T-cell (primary cell): Measurements from ENCODE around the gene ANO9. TPM values are rescaled to one million over a fixed set of nuclear protein-coding genes. Genes with fewer than 3 reads are reported as not detected.
A peak's percentile ranks its signal among the peaks of the same experiment; 100 is the strongest.

Experiments used
- ATAC-seq, 4 experiments: fragments of 200-7000 bp in 3 of 4; fragments of 150-1000 bp in 1 of 4; cut with Tn5 transposase; replicated peaks in 1 of 4; 1 replicate in 3 of 4; 2 replicates in 1 of 4; pipeline ENCODE4 v1.10.0; 2021; ENCODE audit warnings: moderate library complexity in 3 of 4, mild to moderate bottlenecking in 2 of 4, moderate number of reproducible peaks in 1 of 4
- CTCF ChIA-PET, 2 donors: fragments of 300-600 bp; sonication (Branson Sonifier 250); formaldehyde crosslinking; loops; one replicate each; lab custom pipeline; 2022; ENCODE audit warnings: antibody characterized with exemption in 2 of 2; lab: Charles Lee
- POLR2A ChIA-PET, 2 donors: fragments of 300-600 bp; sonication (Branson Sonifier 250); formaldehyde crosslinking; loops; one replicate each; lab custom pipeline; 2022; ENCODE audit warnings: antibody characterized with exemption in 2 of 2; lab: Charles Lee
- DNase-seq, 35 experiments: peaks; one replicate each; pipeline versions ENCODE4 v3.0.0 to v3.0.0-alpha.2; 2013 to 2023
- H3K27ac ChIP-seq: one replicate; pipeline ENCODE4 v1.5.1; 2013; ENCODE audit warnings: low read length
- H3K27me3 ChIP-seq, 2 experiments: replicated peaks in 1 of 2; 1 replicate in 1 of 2; 2 replicates in 1 of 2; pipeline versions ENCODE4 v1.6.1 to v1.7.0; 2013; ENCODE audit warnings: low read length in 1 of 2, mixed read lengths in 1 of 2; ENCODE audit not compliant: control insufficient read depth in 2 of 2, insufficient read depth in 2 of 2; ENCODE audit errors: extremely low read depth in 1 of 2
- H3K36me3 ChIP-seq, 2 donors: 1 replicate in 1 of 2; 2 replicates in 1 of 2; pipeline versions ENCODE4 v1.6.1 to v1.7.0; 2013; ENCODE audit warnings: low read length in 1 of 2; ENCODE audit not compliant: control insufficient read depth in 2 of 2, insufficient read depth in 1 of 2; ENCODE audit errors: extremely low read depth in 1 of 2
- H3K4me1 ChIP-seq, 2 experiments: 1 replicate in 1 of 2; 2 replicates in 1 of 2; pipeline versions ENCODE4 v1.6.1 to v1.7.0; 2013; ENCODE audit warnings: low read length in 2 of 2, mixed read lengths in 1 of 2; ENCODE audit not compliant: insufficient read depth in 2 of 2, control insufficient read depth in 1 of 2; ENCODE audit errors: extremely low read depth in 1 of 2
- H3K4me3 ChIP-seq, 2 donors: 1 replicate in 1 of 2; 2 replicates in 1 of 2; pipeline versions ENCODE4 v1.5.1 to v1.7.0; 2013; ENCODE audit warnings: mild to moderate bottlenecking in 2 of 2, low read length in 1 of 2, moderate library complexity in 1 of 2; ENCODE audit not compliant: control insufficient read depth in 1 of 2; ENCODE audit errors: extremely low read depth in 1 of 2
- H3K9me3 ChIP-seq: 2 replicates; pipeline ENCODE4 v1.7.0; 2013
- H3K27ac Mint-ChIP-seq, 2 donors: one replicate each; pipeline ENCODE4 v1.8.0; 2020 to 2021; ENCODE audit warnings: mild to moderate bottlenecking in 2 of 2, mixed read lengths in 2 of 2
- H3K27me3 Mint-ChIP-seq, 2 donors: one replicate each; pipeline ENCODE4 v1.8.0; 2021 to 2022; ENCODE audit warnings: mixed read lengths in 2 of 2
- H3K36me3 Mint-ChIP-seq: one replicate; pipeline ENCODE4 v1.8.0; 2021; ENCODE audit warnings: mixed read lengths
- H3K4me1 Mint-ChIP-seq, 3 donors: one replicate each; pipeline ENCODE4 v1.8.0; 2020 to 2022; ENCODE audit warnings: mixed read lengths in 3 of 3, mild to moderate bottlenecking in 1 of 3
- H3K4me3 Mint-ChIP-seq, 3 donors: one replicate each; pipeline ENCODE4 v1.8.0; 2020 to 2022; ENCODE audit warnings: mild to moderate bottlenecking in 3 of 3, mixed read lengths in 3 of 3, moderate library complexity in 3 of 3
- H3K9me3 Mint-ChIP-seq, 3 donors: one replicate each; pipeline ENCODE4 v1.8.0; 2020 to 2022; ENCODE audit warnings: mixed read lengths in 3 of 3
- WGBS: methylation state at CpG from one replicate; pipeline ENCODE4 v1.1.5; 2013; ENCODE audit warnings: missing lambda C conversion rate; ENCODE audit not compliant: insufficient coverage; 5-methylcytosine and 5-hydroxymethylcytosine counted together
- total RNA-seq, 35 experiments: library from RNA in 6 of 35; stranded (reverse) in 6 of 35; fragments of 120-200 nt in 1 of 35; gene quantifications; one replicate each; pipeline versions ENCODE4 v1.2.1 to v1.2.4 and lab custom pipeline; 2013 to 2026

Gene ANO9
- total RNA-seq, 5 donors from 2014 or later (not counting 1 experiment from before 2014, with no cell fraction given): 103 to 128 (median 120) TPM

DNA sequence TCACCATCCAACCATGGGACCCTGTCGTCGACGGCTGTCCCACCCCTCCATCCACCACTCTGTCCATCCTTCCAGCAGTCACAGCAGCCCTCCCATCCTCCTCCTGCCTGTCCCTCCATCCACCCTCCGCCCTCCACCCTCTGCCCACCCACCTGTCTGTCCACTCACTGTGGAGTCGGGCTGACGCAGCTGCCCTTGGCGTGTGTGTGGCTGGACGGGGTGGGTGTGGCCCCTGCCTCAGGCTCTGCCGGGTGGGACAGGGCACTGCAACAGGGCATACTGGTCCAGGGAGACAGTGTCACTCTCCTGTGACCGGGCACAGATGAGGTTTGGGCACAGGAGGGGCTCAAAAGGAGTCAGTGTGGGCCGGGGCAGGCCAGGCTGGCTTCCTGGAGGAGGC is 45.9 kb downstream of the ANO9 start:
- Mint-ChIP-seq H3K27ac (no peak overlapping the region), H3K4me3 (peak overlapping the region in 1 of 3 donors; percentile 58), H3K9me3 (no peaks in the 10 kb centered on the region), H3K27me3 (peaks cover 0 to 9% of the 10 kb centered on the region in 2 donors), H3K4me1 (peaks cover 0 to 5% (median 2%) of the 10 kb centered on the region in 3 donors), H3K36me3 (no peaks in the 10 kb centered on the region)
- H3K27ac ChIP-seq: no peak overlapping the region
- ChIA-PET POLR2A (interaction anchor here in 1 of 2 donors (1.5 kb wide), 1 partner anchor 11 kb away, joined by 4 read pairs; no protein-coding TSS in a partner anchor), CTCF (interaction anchor here in 1 of 2 donors (0.9 to 1.8 kb wide), 2 partner anchors 11 to 145 kb away, joined by 3 to 7 read pairs; no protein-coding TSS in a partner anchor)
- WGBS: 86% methylated on average over 8 of the region's 11 CpGs
- DNase-seq (no peak), ATAC-seq (no peak)
- no peaks in the 10 kb centered on the region for H3K9me3 ChIP-seq
- H3K4me1 ChIP-seq: peaks cover 0 to 19% of the 10 kb centered on the region in 2 experiments
- H3K4me3 ChIP-seq: no peak overlapping the region
- no peaks in the 10 kb centered on the region for H3K36me3 ChIP-seq
- peaks cover 0 to 42% of the 10 kb centered on the region in 2 experiments for H3K27me3 ChIP-seq

DNA sequence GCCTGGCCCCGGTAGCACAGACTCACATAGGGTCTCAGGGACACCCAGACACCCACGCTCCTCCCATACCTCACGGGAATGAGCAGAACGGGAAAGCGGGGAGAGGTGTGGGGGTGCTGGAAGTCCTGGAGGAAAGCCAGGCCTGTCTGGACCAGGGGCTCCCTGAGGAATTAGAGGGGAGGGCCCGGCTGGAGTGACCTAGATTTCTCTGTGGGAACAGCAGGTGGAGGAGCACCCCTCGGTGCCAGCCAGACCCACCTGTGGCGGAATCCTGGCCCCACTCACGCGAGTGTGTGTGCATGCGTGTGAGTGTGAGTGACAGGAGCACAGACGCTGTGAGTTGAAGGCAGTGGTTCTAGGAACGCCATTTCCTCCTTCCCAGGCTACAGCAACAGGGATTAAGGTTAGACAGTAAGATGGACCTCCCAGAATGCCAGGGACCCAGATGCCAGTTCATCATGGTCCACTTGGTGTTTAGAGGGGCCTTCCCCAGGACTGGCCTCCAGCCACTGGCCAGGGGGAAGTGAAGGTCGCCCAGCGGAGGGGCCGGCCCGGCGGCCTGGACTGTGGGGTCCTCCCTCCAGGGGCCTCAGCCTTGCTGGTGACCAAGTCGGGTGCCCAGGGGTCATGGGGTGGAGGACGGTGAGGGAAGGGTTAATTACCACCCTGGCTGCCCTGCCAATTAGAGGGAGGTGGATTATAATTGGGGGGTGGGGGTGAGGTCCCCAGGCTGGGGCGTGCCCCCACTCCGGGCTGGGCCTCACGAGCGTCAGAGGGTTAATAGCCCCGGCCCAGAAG is 46.8 kb downstream of the ANO9 start:
- H3K36me3 ChIP-seq: no peaks in the 10 kb centered on the region
- peaks cover 0 to 5% (median 2%) of the 10 kb centered on the region in 3 donors for H3K4me1 Mint-ChIP-seq
- no peaks in the 10 kb centered on the region for H3K9me3 ChIP-seq
- no peak overlapping the region for H3K4me3 Mint-ChIP-seq
- H3K4me1 ChIP-seq: peaks cover 0 to 19% of the 10 kb centered on the region in 2 experiments
- 90% methylated on average over 10 of the region's 25 CpGs for WGBS
- no peak overlapping the region for H3K27ac ChIP-seq
- ChIA-PET CTCF (no interaction called here), POLR2A (no interaction called here)
- H3K9me3 Mint-ChIP-seq: no peaks in the 10 kb centered on the region
- H3K27me3 Mint-ChIP-seq: peaks cover 0 to 9% of the 10 kb centered on the region in 2 donors
- H3K27ac Mint-ChIP-seq: no peak overlapping the region
- H3K4me3 ChIP-seq: no peak overlapping the region
- no peaks in the 10 kb centered on the region for H3K36me3 Mint-ChIP-seq
- ATAC-seq: no peak
- H3K27me3 ChIP-seq: peaks cover 0 to 40% of the 10 kb centered on the region in 2 experiments
- no peak for DNase-seq

GRCh38 chr11:394034-394857 is 47.6 kb downstream of the ANO9 start, which contains the start of gene PKP3:
PKP3 (plus strand) TSS chr11:394209; CDS start chr11:394293, 84 bp downstream.
- ATAC-seq (no peak), DNase-seq (no peak)
- POLR2A ChIA-PET: no interaction called here
- no peaks in the 10 kb centered on the region for H3K9me3 Mint-ChIP-seq
- Histone ChIP-seq H3K4me3 (no peak within 1 kb of the TSS), H3K36me3 (no peaks in the 10 kb centered on the region), H3K9me3 (no peaks in the 10 kb centered on the region), H3K4me1 (peaks cover 0 to 19% of the 10 kb centered on the region in 2 experiments), H3K27me3 (peaks cover 0 to 33% of the 10 kb centered on the region in 2 experiments), H3K27ac (no peak within 1 kb of the TSS)
- H3K36me3 Mint-ChIP-seq: no peaks in the 10 kb centered on the region
- peaks cover 0 to 4% of the 10 kb centered on the region in 2 donors for H3K27me3 Mint-ChIP-seq
- no peak within 1 kb of the TSS for H3K27ac Mint-ChIP-seq
- H3K4me3 Mint-ChIP-seq: no peak within 1 kb of the TSS
- H3K4me1 Mint-ChIP-seq: peaks cover 0 to 2% (median 0%) of the 10 kb centered on the region in 3 donors
- 85% methylated on average over 44 of the region's 57 CpGs for WGBS
- CTCF ChIA-PET: no interaction called here

DNA sequence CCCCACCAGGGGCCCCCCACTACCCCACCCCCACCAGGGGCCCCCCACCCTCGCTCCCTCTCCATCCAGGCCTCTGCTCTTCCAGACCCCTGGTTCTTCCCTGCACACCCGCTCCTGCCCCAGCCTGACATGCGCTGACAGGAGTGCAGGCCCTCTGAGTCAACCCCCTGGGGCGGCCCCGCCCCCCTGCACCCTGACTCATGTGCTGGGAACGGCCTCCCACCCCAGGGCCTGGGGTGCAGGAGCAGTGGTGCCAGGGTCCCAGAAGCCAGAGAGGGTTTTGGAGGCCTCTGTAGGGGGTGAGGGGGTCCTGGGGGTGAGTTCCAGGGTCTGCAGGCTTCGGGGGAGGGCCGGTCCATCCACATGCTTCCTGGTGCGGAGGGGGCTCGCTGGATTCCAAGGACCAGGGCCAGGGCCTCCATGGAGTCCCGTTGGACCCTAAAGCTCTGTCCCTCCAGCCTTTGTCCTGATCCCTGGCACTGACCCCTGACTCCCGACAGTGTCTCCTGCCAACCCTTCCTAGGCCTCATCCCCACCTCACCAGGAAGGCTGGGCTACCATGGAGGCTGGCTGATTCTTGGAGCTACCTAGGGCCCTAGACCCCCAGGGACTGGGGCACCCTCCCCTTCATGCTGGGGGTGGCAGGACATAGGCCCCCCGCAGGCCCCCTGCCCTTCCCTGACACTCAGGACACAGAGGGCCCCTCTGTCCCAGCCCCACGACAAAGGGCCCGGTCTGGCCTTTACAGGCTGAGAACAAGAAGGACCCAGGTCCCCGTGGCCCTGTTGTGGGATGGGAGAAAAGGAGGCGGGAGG is 48.4 kb downstream of the ANO9 start:
- H3K4me1 Mint-ChIP-seq: no peaks in the 10 kb centered on the region
- H3K36me3 Mint-ChIP-seq: no peaks in the 10 kb centered on the region
- Histone ChIP-seq H3K27ac (no peak overlapping the region), H3K27me3 (peaks cover 0 to 28% of the 10 kb centered on the region in 2 experiments), H3K36me3 (no peaks in the 10 kb centered on the region), H3K4me3 (no peak overlapping the region), H3K9me3 (no peaks in the 10 kb centered on the region), H3K4me1 (peaks cover 0 to 19% of the 10 kb centered on the region in 2 experiments)
- ATAC-seq (no peak), DNase-seq (no peak)
- CTCF ChIA-PET: no interaction called here
- 80% methylated on average over 11 of the region's 17 CpGs for WGBS
- no peaks in the 10 kb centered on the region for H3K9me3 Mint-ChIP-seq
- no peaks in the 10 kb centered on the region for H3K27me3 Mint-ChIP-seq
- no peak overlapping the region for H3K4me3 Mint-ChIP-seq
- no peak overlapping the region for H3K27ac Mint-ChIP-seq
- POLR2A ChIA-PET: no interaction called here

DNA sequence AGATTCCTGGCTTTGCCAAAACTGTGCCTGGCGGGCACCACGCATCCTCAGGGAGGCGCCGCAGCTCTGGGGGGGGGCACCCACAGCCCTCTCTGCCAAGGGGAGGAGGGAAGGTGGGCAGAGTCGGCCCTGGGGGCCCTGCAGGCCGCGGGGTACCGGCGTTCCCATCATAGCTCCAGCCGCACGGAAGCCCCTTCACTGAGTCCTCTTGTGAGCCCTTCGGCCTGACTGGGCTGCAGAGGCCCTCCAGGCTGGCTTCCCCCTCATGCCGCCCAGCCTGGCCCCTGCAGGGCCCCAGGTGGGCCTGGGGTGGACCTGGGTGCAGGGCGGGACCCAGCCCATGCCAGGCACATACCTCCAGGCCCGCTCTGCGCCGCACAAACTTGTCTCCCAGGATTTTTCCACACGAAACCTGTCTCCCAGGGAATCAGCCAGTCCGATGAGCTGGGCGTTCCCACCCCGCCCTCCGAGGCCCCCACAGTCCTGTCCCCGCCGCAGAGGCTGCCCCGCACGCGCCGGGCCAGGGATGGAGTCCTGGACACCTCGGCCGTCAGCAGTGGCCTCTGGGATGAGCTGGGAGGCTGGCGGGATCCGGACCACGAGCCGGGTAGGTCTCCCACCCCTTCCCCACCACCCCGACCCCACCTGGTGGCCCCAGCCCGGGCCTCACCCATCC is 49.6 kb downstream of the ANO9 start:
- no peak overlapping the region for H3K4me3 Mint-ChIP-seq
- no peak for ATAC-seq
- H3K27me3 ChIP-seq: peaks cover 0 to 24% of the 10 kb centered on the region in 2 experiments

More for the DNA sequence above, 49.6 kb downstream of the ANO9 start:
- POLR2A ChIA-PET: no interaction called here
- H3K27ac Mint-ChIP-seq: no peak overlapping the region
- H3K9me3 ChIP-seq: no peaks in the 10 kb centered on the region
- H3K4me1 Mint-ChIP-seq: peaks cover 0 to 4% (median 1%) of the 10 kb centered on the region in 3 donors
- no peaks in the 10 kb centered on the region for H3K27me3 Mint-ChIP-seq
- WGBS: 94% methylated on average over 28 of the region's 36 CpGs
- H3K36me3 Mint-ChIP-seq: no peaks in the 10 kb centered on the region
- H3K4me1 ChIP-seq: peaks cover 0 to 25% of the 10 kb centered on the region in 2 experiments
- CTCF ChIA-PET: no interaction called here
- no peak for DNase-seq
- H3K4me3 ChIP-seq: no peak overlapping the region
- no peaks in the 10 kb centered on the region for H3K36me3 ChIP-seq
- H3K27ac ChIP-seq: no peak overlapping the region
- H3K9me3 Mint-ChIP-seq: peaks cover 0 to 1% (median under 1%) of the 10 kb centered on the region in 3 donors
